Vagina (tissue), 2 donors: ENCODE results near the gene RNASE7. TPM values are rescaled to one million over a fixed set of nuclear protein-coding genes. Genes with fewer than 3 reads are reported as not detected.

Source experiments
- DNase-seq, 2 donors: peaks; one replicate each; pipeline ENCODE4 v3.0.0-alpha.2; 2017; ENCODE audit errors: extremely low spot score in 2 of 2
- H3K27ac ChIP-seq: fragments of 200-600 bp; sonication (generic); one replicate; pipeline ENCODE4 v1.5.1; 2019
- H3K27me3 ChIP-seq: fragments of 200-600 bp; sonication (generic); one replicate; pipeline ENCODE4 v1.5.1; 2019
- H3K36me3 ChIP-seq, 2 donors: fragments of 200-600 bp; sonication (generic); one replicate each; pipeline ENCODE4 v1.5.1; 2017 to 2019
- H3K4me1 ChIP-seq: fragments of 200-600 bp; sonication (generic); one replicate; pipeline ENCODE4 v1.5.1; 2019
- H3K4me3 ChIP-seq, 2 donors: fragments of 200-600 bp; sonication (generic); 1 replicate in 1 of 2; 2 replicates in 1 of 2; pipeline ENCODE4 v1.5.1; 2016 to 2019
- H3K9me3 ChIP-seq: fragments of 200-600 bp; sonication (generic); one replicate; pipeline ENCODE4 v1.5.1; 2019
- POLR2A ChIP-seq, 2 donors: fragments of 450-650 bp; IDR thresholded peaks; one replicate each; pipeline ENCODE4 v1.6.1; 2017; ENCODE audit warnings: antibody characterized with exemption in 2 of 2, mild to moderate bottlenecking in 2 of 2, moderate library complexity in 2 of 2
- POLR2AphosphoS5 ChIP-seq, 2 donors: sonication (generic); formaldehyde crosslinking; IDR thresholded peaks; one replicate each; pipeline ENCODE4 v1.9.0; 2017; ENCODE audit warnings: antibody characterized with exemption in 2 of 2, mild to moderate bottlenecking in 2 of 2, low read depth in 1 of 2; ENCODE audit not compliant: insufficient read depth in 1 of 2
- intact Hi-C: fragments of 100-400 bp; cut with DNase I; formaldehyde crosslinking; loops from one replicate; pipeline ENCODE4 v1.15.1; 2023
- total RNA-seq: library from RNA; depleted of rRNA; stranded (reverse); fragments of >200 nt; gene quantifications from one replicate; pipeline ENCODE4 v1.2.3, GENCODE V29; 2016
- TF ChIP-seq, protein P1 (sequence below), 3 experiments: fragments of 450-650 bp in 2 of 3; fragments of 200-600 bp in 1 of 3; sonication (generic) in 1 of 3; IDR thresholded peaks; one replicate each; pipeline ENCODE4 v1.5.1; 2017 to 2019; ENCODE audit warnings: antibody characterized with exemption in 3 of 3, mild to moderate bottlenecking in 2 of 3, moderate library complexity in 2 of 3

The RNASE7 gene
- total RNA-seq: 18.2 TPM

- Histone ChIP-seq H3K36me3 (no peaks in the 10 kb centered on the region), H3K4me3 (no peak within 1 kb of the TSS), H3K4me1 (peaks cover 48% of the 10 kb centered on the region), H3K9me3 (no peaks in the 10 kb centered on the region), H3K27ac (peak within 1 kb of the TSS; percentile 31), H3K27me3 (no peaks in the 10 kb centered on the region)
- no peak for DNase-seq
- intact Hi-C loops: loop anchor here (2.0 to 5.0 kb wide), 2 partner anchors 27 to 40 kb away; no protein-coding TSS in a partner anchor
- TF ChIP-seq POLR2A (IDR thresholded peaks at IDR 0.05) (no peak), POLR2AphosphoS5 (IDR thresholded peaks at IDR 0.05; ENCODE audit: insufficient read depth in 1 of 2, low read depth in 1 of 2) (peak in 1 of 2 donors; percentile 77)
Observed at GRCh38 chr14:21041676-21042433, at the start of gene RNASE7. RNASE7 (plus strand) TSS chr14:21042362; CDS start chr14:21042993, 631 bp downstream.

DNA sequence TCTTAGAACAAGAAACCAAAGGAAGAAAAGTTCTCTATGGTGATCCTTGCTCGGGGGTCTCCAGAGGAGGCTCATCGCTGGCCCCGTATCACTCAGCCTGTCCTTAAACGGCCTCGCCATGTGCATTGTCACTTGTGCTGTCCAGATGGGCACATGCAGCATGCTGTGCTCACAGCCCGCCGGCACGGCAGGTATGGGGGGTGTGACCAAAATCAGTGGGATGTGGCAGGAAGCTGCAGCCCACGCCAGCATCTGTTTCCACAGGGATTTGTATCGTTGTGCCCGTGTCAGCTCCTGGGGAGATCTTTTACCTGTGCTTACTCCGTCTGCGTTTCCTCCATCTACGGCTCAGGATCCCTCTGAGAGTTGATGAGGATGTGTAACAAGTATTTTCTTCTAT lies 45.6 kb upstream of the RNASE7 start:
- H3K36me3 ChIP-seq: peaks cover 0 to 56% of the 10 kb centered on the region in 2 donors
- no peak for TF ChIP-seq POLR2A (IDR thresholded peaks at IDR 0.05)
- no peak for TF ChIP-seq POLR2AphosphoS5 (IDR thresholded peaks at IDR 0.05; ENCODE audit: insufficient read depth in 1 of 2, low read depth in 1 of 2)
- TF ChIP-seq, protein P1, sequence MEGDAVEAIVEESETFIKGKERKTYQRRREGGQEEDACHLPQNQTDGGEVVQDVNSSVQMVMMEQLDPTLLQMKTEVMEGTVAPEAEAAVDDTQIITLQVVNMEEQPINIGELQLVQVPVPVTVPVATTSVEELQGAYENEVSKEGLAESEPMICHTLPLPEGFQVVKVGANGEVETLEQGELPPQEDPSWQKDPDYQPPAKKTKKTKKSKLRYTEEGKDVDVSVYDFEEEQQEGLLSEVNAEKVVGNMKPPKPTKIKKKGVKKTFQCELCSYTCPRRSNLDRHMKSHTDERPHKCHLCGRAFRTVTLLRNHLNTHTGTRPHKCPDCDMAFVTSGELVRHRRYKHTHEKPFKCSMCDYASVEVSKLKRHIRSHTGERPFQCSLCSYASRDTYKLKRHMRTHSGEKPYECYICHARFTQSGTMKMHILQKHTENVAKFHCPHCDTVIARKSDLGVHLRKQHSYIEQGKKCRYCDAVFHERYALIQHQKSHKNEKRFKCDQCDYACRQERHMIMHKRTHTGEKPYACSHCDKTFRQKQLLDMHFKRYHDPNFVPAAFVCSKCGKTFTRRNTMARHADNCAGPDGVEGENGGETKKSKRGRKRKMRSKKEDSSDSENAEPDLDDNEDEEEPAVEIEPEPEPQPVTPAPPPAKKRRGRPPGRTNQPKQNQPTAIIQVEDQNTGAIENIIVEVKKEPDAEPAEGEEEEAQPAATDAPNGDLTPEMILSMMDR (IDR thresholded peaks at IDR 0.05): no peak
- intact Hi-C loops: no loop called here

GRCh38 chr14:20997115-20997514 lies 45.0 kb upstream of the RNASE7 start:
- H3K4me3 ChIP-seq: no peak overlapping the region
- TF ChIP-seq POLR2A (IDR thresholded peaks at IDR 0.05): no peak
- no peak for TF ChIP-seq POLR2AphosphoS5 (IDR thresholded peaks at IDR 0.05; ENCODE audit: insufficient read depth in 1 of 2, low read depth in 1 of 2)
- TF ChIP-seq, protein P1 (IDR thresholded peaks at IDR 0.05): no peak
- peaks cover 0 to 50% of the 10 kb centered on the region in 2 donors for H3K36me3 ChIP-seq
- no peaks in the 10 kb centered on the region for H3K9me3 ChIP-seq
- H3K4me1 ChIP-seq: peaks cover 29% of the 10 kb centered on the region
- intact Hi-C loops: no loop called here
- peak in 1 of 2 donors; percentile 7 for DNase-seq
- H3K27me3 ChIP-seq: no peaks in the 10 kb centered on the region
- no peak overlapping the region for H3K27ac ChIP-seq

More for the DNA sequence above, 45.6 kb upstream of the RNASE7 start:
- peaks cover 33% of the 10 kb centered on the region for H3K4me1 ChIP-seq
- no peaks in the 10 kb centered on the region for H3K9me3 ChIP-seq
- no peak overlapping the region for H3K4me3 ChIP-seq
- no peak overlapping the region for H3K27ac ChIP-seq
- no peaks in the 10 kb centered on the region for H3K27me3 ChIP-seq
- DNase-seq: peak in 1 of 2 donors; percentile 74

DNA sequence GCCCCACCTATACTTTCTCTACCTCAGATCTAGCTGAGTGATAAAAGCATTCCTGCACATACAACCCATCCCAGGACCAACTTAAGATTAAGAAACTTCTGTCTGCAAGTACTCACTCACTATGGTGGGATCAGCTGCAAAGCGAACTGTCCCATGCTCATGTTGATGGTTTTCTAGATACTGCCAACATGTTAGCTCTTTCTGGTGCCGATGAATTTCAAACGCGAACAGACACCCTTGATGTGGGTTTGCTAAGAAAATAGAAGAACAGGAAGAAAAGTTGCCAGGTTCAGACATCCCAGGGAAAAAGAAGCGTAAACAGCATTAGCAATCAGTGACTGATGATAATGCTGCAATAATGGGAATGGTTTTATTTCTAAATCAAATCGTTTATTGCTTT lies 44.6 kb upstream of the RNASE7 start:
- Histone ChIP-seq H3K36me3 (peaks cover 0 to 45% of the 10 kb centered on the region in 2 donors), H3K4me1 (peaks cover 29% of the 10 kb centered on the region), H3K9me3 (no peaks in the 10 kb centered on the region), H3K4me3 (no peak overlapping the region), H3K27me3 (no peaks in the 10 kb centered on the region), H3K27ac (no peak overlapping the region)
- peak in 1 of 2 donors; percentile 28 for DNase-seq
- TF ChIP-seq POLR2A (IDR thresholded peaks at IDR 0.05): no peak
- TF ChIP-seq, protein P1 (IDR thresholded peaks at IDR 0.05): no peak
- TF ChIP-seq POLR2AphosphoS5 (IDR thresholded peaks at IDR 0.05; ENCODE audit: insufficient read depth in 1 of 2, low read depth in 1 of 2): no peak
- intact Hi-C loops: no loop called here

GRCh38 chr14:20998139-20998538 lies 44.0 kb upstream of the RNASE7 start:
- TF ChIP-seq, protein P1 (IDR thresholded peaks at IDR 0.05): no peak
- TF ChIP-seq POLR2A (IDR thresholded peaks at IDR 0.05): no peak
- no peak for TF ChIP-seq POLR2AphosphoS5 (IDR thresholded peaks at IDR 0.05; ENCODE audit: insufficient read depth in 1 of 2, low read depth in 1 of 2)
- H3K4me1 ChIP-seq: peaks cover 29% of the 10 kb centered on the region
- peak overlapping the region; percentile 64 for H3K27ac ChIP-seq
- H3K27me3 ChIP-seq: no peaks in the 10 kb centered on the region
- peaks cover 0 to 40% of the 10 kb centered on the region in 2 donors for H3K36me3 ChIP-seq
- no peaks in the 10 kb centered on the region for H3K9me3 ChIP-seq
- intact Hi-C loops: no loop called here
- DNase-seq: peak in 1 of 2 donors; percentile 79
- no peak overlapping the region for H3K4me3 ChIP-seq
